Calu3 (cell line): ENCODE results near the gene NAV2. TPM values are rescaled to one million over a fixed set of nuclear protein-coding genes. Genes with fewer than 3 reads are reported as not detected.

Source experiments
- BruUV-seq: library from RNA; stranded (reverse); fragments of 400-500 nt; replicated peaks from 2 replicates; lab custom pipeline; 2021; lab: Mats Ljungman, UMichigan
- CTCF ChIA-PET: fragments of 300-600 bp; sonication (Branson Sonifier 250); formaldehyde crosslinking; loops from one replicate; lab custom pipeline; 2022; ENCODE audit warnings: antibody characterized with exemption; lab: Charles Lee
- DNase-seq: peaks from one replicate; pipeline ENCODE4 v3.0.0; 2022
- H3K27ac Mint-ChIP-seq: one replicate; pipeline ENCODE4 v1.8.0; 2022; ENCODE audit warnings: mixed read lengths; ENCODE audit not compliant: unreplicated experiment
- H3K27me3 Mint-ChIP-seq: one replicate; pipeline ENCODE4 v1.8.0; 2022; ENCODE audit warnings: mixed read lengths; ENCODE audit not compliant: unreplicated experiment
- H3K36me3 Mint-ChIP-seq: one replicate; pipeline ENCODE4 v1.8.0; 2022; ENCODE audit warnings: mild to moderate bottlenecking, moderate library complexity, mixed read lengths; ENCODE audit not compliant: insufficient read depth, unreplicated experiment
- H3K4me1 Mint-ChIP-seq: one replicate; pipeline ENCODE4 v1.8.0; 2022; ENCODE audit warnings: mild to moderate bottlenecking, low read depth, mixed read lengths; ENCODE audit not compliant: unreplicated experiment
- H3K4me3 Mint-ChIP-seq: one replicate; pipeline ENCODE4 v1.8.0; 2022; ENCODE audit warnings: mild to moderate bottlenecking, low read depth, moderate library complexity, mixed read lengths; ENCODE audit not compliant: unreplicated experiment
- H3K9me3 Mint-ChIP-seq: one replicate; pipeline ENCODE4 v1.8.0; 2022; ENCODE audit warnings: low read depth, mixed read lengths; ENCODE audit not compliant: unreplicated experiment
- intact Hi-C: fragments of 100-400 bp; cut with micrococcal nuclease; formaldehyde crosslinking; loops from one replicate; pipeline ENCODE4 v1.10.0; 2022; ENCODE audit not compliant: unreplicated experiment
- total RNA-seq: library from RNA; stranded (reverse); gene quantifications from 2 replicates; pipeline ENCODE4 v1.2.3, GENCODE V29; 2022
- TF ChIP-seq, protein P1 (sequence below): fragments of 200-600 bp; IDR thresholded peaks from one replicate; pipeline ENCODE4 v1.8.0; 2022; ENCODE audit warnings: antibody characterized with exemption; ENCODE audit not compliant: unreplicated experiment

NAV2 gene
- total RNA-seq, 1 experiment from 2014 or later, result 21.4 TPM

DNA sequence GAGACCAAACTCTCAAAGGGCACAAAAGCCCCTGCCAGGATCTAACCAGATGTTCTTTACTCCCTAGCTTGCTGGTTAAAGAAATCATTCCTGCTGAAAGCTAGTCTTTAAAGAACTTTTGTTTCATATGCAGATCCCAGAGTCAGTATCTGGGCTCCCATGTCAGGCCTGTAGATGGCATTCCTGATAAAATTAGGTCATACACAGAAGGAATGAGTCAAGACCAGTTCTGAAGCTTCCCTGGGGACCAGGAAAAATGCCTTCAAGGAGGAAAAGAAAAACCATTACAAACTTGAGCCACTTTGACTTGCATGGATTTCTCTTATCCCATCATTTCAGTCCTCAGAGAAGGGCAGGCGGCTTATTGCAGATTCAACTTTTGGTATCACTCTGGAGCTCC, 441.7 kb downstream of the NAV2 start:
- no TSS peak for BruUV-seq
- intact Hi-C loops, result no loop called here
- TF ChIP-seq, protein P1, sequence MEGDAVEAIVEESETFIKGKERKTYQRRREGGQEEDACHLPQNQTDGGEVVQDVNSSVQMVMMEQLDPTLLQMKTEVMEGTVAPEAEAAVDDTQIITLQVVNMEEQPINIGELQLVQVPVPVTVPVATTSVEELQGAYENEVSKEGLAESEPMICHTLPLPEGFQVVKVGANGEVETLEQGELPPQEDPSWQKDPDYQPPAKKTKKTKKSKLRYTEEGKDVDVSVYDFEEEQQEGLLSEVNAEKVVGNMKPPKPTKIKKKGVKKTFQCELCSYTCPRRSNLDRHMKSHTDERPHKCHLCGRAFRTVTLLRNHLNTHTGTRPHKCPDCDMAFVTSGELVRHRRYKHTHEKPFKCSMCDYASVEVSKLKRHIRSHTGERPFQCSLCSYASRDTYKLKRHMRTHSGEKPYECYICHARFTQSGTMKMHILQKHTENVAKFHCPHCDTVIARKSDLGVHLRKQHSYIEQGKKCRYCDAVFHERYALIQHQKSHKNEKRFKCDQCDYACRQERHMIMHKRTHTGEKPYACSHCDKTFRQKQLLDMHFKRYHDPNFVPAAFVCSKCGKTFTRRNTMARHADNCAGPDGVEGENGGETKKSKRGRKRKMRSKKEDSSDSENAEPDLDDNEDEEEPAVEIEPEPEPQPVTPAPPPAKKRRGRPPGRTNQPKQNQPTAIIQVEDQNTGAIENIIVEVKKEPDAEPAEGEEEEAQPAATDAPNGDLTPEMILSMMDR, result no peak
- CTCF ChIA-PET, result interaction anchor here (0.7 kb wide), 2 partner anchors 20 to 290 kb away, joined by 3 to 5 read pairs; no protein-coding TSS in a partner anchor
- DNase-seq, result no peak
- peaks cover 12% of the 10 kb centered on the region for H3K36me3 Mint-ChIP-seq
- no peaks in the 10 kb centered on the region for H3K9me3 Mint-ChIP-seq
- peaks cover 19% of the 10 kb centered on the region for H3K4me1 Mint-ChIP-seq
- peaks cover 63% of the 10 kb centered on the region for H3K27me3 Mint-ChIP-seq
- no peak overlapping the region for H3K27ac Mint-ChIP-seq
- H3K4me3 Mint-ChIP-seq, result no peak overlapping the region

DNA sequence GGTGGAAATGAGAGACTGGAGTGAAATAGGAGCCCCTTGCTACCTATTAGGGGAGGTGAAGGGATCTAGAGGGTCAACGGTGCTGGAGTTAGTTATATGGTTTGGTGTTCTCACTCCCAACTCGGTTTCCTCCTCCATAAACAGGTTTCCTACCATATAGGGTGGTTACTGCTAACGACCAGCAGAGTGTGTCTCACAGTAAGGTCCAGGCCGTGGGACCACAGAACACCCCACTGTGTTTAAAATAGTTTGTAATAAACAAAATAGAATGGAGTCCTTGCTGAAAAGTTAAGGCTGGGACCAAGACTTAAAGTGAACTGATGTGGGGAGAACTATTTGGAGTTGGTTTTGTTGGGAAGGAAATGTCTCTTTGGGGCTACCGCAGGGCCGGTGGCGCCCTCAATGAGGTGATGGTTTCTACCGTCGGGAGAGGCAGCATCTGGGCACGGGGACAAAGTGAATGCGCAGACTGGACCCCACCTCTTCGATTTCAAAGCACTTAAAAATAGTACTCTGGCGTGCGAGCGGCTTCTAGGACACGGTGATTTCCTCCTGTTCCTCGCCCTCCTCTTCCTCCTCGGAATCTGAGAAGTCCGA, 443.1 kb downstream of the NAV2 start:
- intact Hi-C loops, result no loop called here
- H3K4me3 Mint-ChIP-seq, result peak overlapping the region; percentile 81
- H3K36me3 Mint-ChIP-seq, result peaks cover 12% of the 10 kb centered on the region
- no peaks in the 10 kb centered on the region for H3K9me3 Mint-ChIP-seq
- peak overlapping the region; percentile 77 for H3K27ac Mint-ChIP-seq
- H3K27me3 Mint-ChIP-seq, result peaks cover 76% of the 10 kb centered on the region
- TF ChIP-seq, protein P1, result no peak
- CTCF ChIA-PET, result no interaction called here
- DNase-seq, result no peak
- no TSS peak for BruUV-seq
- H3K4me1 Mint-ChIP-seq, result peaks cover 19% of the 10 kb centered on the region

DNA sequence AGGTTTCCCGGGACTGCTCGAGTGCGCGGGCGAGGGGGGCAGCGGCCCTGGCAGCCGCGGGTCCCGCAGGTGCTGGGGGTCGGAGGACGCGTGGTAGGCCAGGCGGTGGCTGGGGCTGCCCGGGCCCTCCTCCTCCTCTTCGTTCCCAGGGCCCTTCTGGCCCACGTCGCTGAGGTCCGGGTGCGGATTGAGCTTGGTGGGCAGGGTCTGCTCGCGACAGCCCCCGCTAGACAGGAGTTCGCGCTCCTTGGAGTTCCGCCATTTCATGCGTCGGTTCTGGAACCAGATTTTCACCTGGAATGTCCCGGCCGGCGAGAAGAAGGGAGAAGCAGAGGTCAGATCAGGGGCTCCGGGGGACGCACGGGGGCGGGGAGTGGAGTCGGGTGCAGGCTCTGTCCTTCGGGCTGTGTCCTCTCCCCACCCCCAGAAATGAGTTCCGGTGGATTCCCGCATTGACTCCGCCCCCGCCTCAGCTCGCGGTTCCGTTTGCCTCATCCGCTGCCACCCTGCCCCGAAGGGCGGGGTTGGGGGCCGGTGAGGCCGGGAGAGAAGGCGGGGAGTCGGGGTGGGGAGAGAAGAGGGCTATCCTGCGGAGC, 443.7 kb downstream of the NAV2 start:
- peak overlapping the region; percentile 81 for H3K4me3 Mint-ChIP-seq
- CTCF ChIA-PET, result no interaction called here

DNA sequence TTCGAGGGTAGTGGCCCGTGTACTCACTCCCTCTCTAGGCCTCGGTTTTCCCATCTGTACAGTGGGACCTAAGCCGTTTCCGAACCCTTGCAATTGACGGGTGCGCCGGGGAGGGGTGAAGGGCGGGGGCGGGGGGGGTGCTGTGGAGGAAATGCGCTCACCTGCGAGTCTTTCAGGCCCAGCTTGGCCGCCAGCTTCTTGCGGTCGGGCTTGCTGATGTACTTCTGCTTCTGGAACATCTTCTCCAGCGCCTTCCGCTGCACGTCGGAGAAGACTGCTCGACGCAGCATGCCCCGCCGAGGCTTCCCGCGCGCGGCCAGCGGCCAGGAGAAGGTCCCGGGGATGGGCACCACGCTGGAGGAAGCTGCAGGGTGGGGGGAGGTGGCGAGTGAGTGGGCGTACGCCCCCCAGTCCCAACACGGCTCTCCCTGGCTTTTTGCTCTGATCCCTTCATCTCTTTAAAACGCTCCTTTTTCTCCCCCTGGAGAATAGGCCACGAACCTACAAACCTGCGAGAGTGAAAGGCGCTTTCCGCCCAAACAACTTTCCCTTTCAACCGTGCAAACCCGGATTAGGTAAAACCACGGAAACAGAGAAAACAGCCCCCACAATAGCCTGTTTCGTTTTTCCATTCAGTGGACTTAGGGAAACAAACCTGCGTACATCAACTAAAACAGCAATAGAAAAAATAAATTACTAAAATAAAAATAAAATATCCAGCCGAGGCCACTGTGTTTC, 444.4 kb downstream of the NAV2 start:
- peak overlapping the region; percentile 81 for H3K4me3 Mint-ChIP-seq
- no peak overlapping the region for H3K27ac Mint-ChIP-seq
- TF ChIP-seq, protein P1, result no peak
- intact Hi-C loops, result no loop called here
- no TSS peak for BruUV-seq
- CTCF ChIA-PET, result no interaction called here
- H3K27me3 Mint-ChIP-seq, result peaks cover 88% of the 10 kb centered on the region
- DNase-seq, result no peak
- no peaks in the 10 kb centered on the region for H3K9me3 Mint-ChIP-seq
- H3K4me1 Mint-ChIP-seq, result peaks cover 19% of the 10 kb centered on the region
- peaks cover 12% of the 10 kb centered on the region for H3K36me3 Mint-ChIP-seq

More for the DNA sequence above, 443.7 kb downstream of the NAV2 start:
- Mint-ChIP-seq H3K27ac (peak overlapping the region; percentile 77), H3K36me3 (peaks cover 12% of the 10 kb centered on the region), H3K27me3 (peaks cover 82% of the 10 kb centered on the region), H3K4me1 (peaks cover 19% of the 10 kb centered on the region), H3K9me3 (no peaks in the 10 kb centered on the region)
- no TSS peak for BruUV-seq
- peak; percentile 35 for DNase-seq
- TF ChIP-seq, protein P1, result no peak
- intact Hi-C loops, result no loop called here
